Measurements from ENCODE around the gene KRT77. TPM values are rescaled to one million over a fixed set of nuclear protein-coding genes. Genes with fewer than 3 reads are reported as not detected.

Gene KRT77
- total and polyA plus RNA-seq, 10 of the 15 experiments (the other 5 are each of a cell fraction or from before 2014, with no cell fraction given), result not detected

DNA sequence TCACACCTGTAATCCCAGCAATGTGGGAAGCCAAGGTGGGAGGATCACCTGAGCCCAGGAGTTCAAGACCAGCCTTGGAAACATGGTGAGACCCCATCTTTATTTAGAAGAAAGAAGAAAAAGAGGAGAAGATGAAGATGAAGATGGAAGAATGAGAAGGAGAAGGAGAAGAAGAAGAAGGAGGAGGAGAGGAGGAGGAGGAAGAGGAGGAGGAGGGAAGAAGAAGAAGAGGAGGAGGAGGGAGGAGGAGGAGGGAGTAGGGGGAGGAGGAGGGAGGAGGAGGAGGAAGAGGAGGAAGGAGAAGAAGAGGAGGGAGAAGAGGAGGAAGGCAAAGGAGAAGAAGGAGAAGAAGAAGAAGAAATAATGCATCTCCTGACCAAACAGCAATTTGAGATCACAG lies 14.1 kb downstream of the KRT77 start:
- H3K27me3 ChIP-seq (replicated peaks in 1 of 2; ENCODE audit: control insufficient read depth in 2 of 2, insufficient read depth in 2 of 2, low read length in 1 of 2), result peaks cover 9 to 11% of the 10 kb centered on the region in 2 experiments
- TF ChIP-seq POLR2AphosphoS2 (IDR thresholded peaks at IDR 0.05; ENCODE audit: low read depth, low read length) (no peak), POLR2AphosphoS5 (IDR thresholded peaks at IDR 0.05; ENCODE audit: low read length) (no peak), SMAD5 (IDR thresholded peaks at IDR 0.05; ENCODE audit: low read depth) (no peak), GABPA (IDR thresholded peaks at IDR 0.05; ENCODE audit: low read depth) (no peak), SPI1 (IDR thresholded peaks at IDR 0.05; ENCODE audit: borderline replicate concordance, insufficient read depth, low read depth, low read length) (no peak), HDGF (IDR thresholded peaks at IDR 0.05) (no peak), FOS (IDR thresholded peaks at IDR 0.05; ENCODE audit: borderline replicate concordance, extremely low read depth, insufficient read length) (no peak), POU2F2 (IDR thresholded peaks at IDR 0.05; ENCODE audit: borderline replicate concordance, low read depth, low read length) (no peak), SUZ12 (IDR thresholded peaks at IDR 0.05; ENCODE audit: unreplicated experiment) (no peak), MYB (IDR thresholded peaks at IDR 0.05; ENCODE audit: borderline replicate concordance, low read depth, low read length) (no peak), NFXL1 (IDR thresholded peaks at IDR 0.05; ENCODE audit: borderline replicate concordance) (no peak)
- TF ChIP-seq, protein P1, sequence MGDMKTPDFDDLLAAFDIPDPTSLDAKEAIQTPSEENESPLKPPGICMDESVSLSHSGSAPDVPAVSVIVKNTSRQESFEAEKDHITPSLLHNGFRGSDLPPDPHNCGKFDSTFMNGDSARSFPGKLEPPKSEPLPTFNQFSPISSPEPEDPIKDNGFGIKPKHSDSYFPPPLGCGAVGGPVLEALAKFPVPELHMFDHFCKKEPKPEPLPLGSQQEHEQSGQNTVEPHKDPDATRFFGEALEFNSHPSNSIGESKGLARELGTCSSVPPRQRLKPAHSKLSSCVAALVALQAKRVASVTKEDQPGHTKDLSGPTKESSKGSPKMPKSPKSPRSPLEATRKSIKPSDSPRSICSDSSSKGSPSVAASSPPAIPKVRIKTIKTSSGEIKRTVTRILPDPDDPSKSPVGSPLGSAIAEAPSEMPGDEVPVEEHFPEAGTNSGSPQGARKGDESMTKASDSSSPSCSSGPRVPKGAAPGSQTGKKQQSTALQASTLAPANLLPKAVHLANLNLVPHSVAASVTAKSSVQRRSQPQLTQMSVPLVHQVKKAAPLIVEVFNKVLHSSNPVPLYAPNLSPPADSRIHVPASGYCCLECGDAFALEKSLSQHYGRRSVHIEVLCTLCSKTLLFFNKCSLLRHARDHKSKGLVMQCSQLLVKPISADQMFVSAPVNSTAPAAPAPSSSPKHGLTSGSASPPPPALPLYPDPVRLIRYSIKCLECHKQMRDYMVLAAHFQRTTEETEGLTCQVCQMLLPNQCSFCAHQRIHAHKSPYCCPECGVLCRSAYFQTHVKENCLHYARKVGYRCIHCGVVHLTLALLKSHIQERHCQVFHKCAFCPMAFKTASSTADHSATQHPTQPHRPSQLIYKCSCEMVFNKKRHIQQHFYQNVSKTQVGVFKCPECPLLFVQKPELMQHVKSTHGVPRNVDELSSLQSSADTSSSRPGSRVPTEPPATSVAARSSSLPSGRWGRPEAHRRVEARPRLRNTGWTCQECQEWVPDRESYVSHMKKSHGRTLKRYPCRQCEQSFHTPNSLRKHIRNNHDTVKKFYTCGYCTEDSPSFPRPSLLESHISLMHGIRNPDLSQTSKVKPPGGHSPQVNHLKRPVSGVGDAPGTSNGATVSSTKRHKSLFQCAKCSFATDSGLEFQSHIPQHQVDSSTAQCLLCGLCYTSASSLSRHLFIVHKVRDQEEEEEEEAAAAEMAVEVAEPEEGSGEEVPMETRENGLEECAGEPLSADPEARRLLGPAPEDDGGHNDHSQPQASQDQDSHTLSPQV (IDR thresholded peaks at IDR 0.05), result no peak
- TF ChIP-seq, protein P2, sequence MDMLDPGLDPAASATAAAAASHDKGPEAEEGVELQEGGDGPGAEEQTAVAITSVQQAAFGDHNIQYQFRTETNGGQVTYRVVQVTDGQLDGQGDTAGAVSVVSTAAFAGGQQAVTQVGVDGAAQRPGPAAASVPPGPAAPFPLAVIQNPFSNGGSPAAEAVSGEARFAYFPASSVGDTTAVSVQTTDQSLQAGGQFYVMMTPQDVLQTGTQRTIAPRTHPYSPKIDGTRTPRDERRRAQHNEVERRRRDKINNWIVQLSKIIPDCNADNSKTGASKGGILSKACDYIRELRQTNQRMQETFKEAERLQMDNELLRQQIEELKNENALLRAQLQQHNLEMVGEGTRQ (IDR thresholded peaks at IDR 0.05; ENCODE audit: borderline replicate concordance, low read depth, low read length), result no peak
- no peaks in the 10 kb centered on the region for H3K4me1 ChIP-seq (ENCODE audit: control insufficient read depth, insufficient read depth, low read length)
- POLR2A ChIA-PET, result no interaction called here
- SMC1A ChIA-PET (ENCODE audit: uncharacterized antibody, unreplicated experiment), result no interaction called here
- no TSS peak for BruUV-seq (replicated peaks)
- H4K20me1 ChIP-seq (ENCODE audit: control insufficient read depth, insufficient read depth), result peaks cover 2% of the 10 kb centered on the region; the same call in 1 of the 2 replicates
- H3K9me3 ChIP-seq (replicated peaks; ENCODE audit: control insufficient read depth, insufficient read depth, low read length), result no peaks in the 10 kb centered on the region
- no peak overlapping the region for H3K9ac ChIP-seq (ENCODE audit: control insufficient read depth, insufficient read depth, low read length)
- H3K79me2 ChIP-seq (ENCODE audit: control insufficient read depth, insufficient read depth, low read length), result no peaks in the 10 kb centered on the region
- CTCF ChIA-PET, result no interaction called here
- H3K27ac ChIP-seq (ENCODE audit: control insufficient read depth, insufficient read depth), result no peak overlapping the region
- DNase-seq (ENCODE audit: low read depth, low spot score), result no peak
- RAD21 ChIA-PET (ENCODE audit: unreplicated experiment), result no interaction called here
- H3K36me3 ChIP-seq (ENCODE audit: control insufficient read depth in 2 of 2, insufficient read depth in 2 of 2, low read length in 1 of 2), result no peaks in the 10 kb centered on the region
- no peak overlapping the region for H3K4me3 ChIP-seq
- no peak for FAIRE-seq
- no peak overlapping the region for H3K4me2 ChIP-seq (ENCODE audit: control insufficient read depth, insufficient read depth)
- no peak for ATAC-seq
- intact Hi-C loops (cut with micrococcal nuclease; ENCODE audit: unreplicated experiment) (no loop called here), in situ Hi-C loops (cut with MboI) (no loop called here)
- H2AFZ ChIP-seq (ENCODE audit: control insufficient read depth, low read depth, low read length), result no peak overlapping the region

Data from GM12878 (cell line).